Measurements from ENCODE around the gene CUEDC1.

DNA sequence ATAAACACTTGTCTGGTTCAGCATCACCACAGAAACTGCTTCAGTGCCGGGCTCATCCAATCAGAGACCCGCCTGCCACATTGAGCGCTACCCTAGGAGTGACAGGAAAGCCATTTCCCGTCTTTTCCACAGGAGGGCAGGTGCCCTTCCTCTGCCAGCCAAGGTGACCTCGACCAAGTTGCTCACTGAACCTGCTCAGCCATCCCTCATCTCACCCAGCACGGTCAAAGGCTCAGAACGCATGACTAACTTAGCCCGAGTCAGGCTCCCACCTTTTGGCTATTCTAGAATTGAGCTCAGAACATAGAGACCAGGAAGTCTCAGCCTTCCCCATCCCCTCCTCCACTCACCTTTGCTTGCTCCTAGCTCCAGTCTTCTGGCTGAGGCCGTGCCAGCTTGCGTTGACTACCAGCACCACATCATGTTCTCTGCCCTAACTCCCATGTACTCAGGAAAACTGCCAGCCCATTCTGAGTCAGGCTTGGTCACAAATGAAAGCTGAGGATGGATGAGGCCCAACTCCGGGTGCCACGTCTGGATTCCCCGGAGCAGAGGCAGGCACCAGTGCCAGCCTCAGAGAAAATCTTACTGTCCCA, 121.0 kb downstream of the CUEDC1 start:
- no peak for TF ChIP-seq POLR2A (IDR thresholded peaks at IDR 0.05)
- TF ChIP-seq, protein P1, sequence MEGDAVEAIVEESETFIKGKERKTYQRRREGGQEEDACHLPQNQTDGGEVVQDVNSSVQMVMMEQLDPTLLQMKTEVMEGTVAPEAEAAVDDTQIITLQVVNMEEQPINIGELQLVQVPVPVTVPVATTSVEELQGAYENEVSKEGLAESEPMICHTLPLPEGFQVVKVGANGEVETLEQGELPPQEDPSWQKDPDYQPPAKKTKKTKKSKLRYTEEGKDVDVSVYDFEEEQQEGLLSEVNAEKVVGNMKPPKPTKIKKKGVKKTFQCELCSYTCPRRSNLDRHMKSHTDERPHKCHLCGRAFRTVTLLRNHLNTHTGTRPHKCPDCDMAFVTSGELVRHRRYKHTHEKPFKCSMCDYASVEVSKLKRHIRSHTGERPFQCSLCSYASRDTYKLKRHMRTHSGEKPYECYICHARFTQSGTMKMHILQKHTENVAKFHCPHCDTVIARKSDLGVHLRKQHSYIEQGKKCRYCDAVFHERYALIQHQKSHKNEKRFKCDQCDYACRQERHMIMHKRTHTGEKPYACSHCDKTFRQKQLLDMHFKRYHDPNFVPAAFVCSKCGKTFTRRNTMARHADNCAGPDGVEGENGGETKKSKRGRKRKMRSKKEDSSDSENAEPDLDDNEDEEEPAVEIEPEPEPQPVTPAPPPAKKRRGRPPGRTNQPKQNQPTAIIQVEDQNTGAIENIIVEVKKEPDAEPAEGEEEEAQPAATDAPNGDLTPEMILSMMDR (IDR thresholded peaks at IDR 0.05), result no peak
